NCI-H748 (cell line): Measurements from ENCODE around the gene SOX6.

Source experiments
- DNase-seq: peaks from one replicate; lab custom pipeline; 2025; ENCODE audit not compliant: unreplicated experiment; lab: John Stamatoyannopoulos, UW

The SOX6 gene

GRCh38 chr11:15970506-15971214 lies 385.7 kb downstream of the SOX6 start:
- no peak for DNase-seq

- no peak for DNase-seq
Measured at GRCh38 chr11:15969701-15970329, 386.5 kb downstream of the SOX6 start.

DNA sequence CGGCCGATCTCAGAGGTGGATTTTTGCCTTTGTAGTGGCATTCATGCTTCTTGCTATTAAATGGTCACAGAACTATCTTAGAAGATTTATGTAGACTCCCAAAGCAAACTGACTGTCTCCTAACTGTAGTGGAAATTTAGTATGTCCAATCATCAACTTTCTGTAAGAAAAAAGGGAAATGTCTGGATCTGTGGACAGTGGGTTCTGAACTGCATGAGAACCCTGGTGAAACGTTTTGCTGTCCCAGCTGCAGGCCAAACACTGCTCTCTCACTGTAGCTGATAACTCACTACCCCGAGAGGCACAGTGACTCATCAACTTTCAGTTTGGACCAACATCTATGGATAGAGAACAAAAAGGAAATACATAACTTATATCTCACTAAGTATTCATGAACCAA lies 387.1 kb downstream of the SOX6 start:
- peak; percentile 24 for DNase-seq

GRCh38 chr11:15968461-15969130 lies 387.8 kb downstream of the SOX6 start:
- DNase-seq = peak; percentile 27

DNA sequence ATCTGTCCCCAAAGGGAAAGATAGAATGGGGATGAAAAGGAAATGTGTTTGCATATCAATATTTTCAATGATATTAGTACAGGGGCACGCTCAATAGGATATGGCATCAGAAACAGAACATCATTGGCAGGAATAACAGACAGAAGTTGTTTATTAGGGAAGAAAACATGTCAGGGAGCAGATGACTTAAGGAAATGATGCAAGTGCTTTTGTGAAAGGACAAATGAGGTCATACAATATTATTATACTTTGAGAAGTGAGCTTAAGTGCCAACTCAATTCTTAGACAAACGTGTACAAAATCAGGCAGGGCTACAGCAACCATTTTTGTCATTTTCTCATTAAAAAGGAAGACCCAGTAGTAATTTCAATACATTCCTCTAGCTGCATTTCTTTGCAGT lies 388.4 kb downstream of the SOX6 start:
- peak; percentile 10 for DNase-seq

GRCh38 chr11:15967166-15967565 lies 389.2 kb downstream of the SOX6 start:
- DNase-seq = peak; percentile 93

DNA sequence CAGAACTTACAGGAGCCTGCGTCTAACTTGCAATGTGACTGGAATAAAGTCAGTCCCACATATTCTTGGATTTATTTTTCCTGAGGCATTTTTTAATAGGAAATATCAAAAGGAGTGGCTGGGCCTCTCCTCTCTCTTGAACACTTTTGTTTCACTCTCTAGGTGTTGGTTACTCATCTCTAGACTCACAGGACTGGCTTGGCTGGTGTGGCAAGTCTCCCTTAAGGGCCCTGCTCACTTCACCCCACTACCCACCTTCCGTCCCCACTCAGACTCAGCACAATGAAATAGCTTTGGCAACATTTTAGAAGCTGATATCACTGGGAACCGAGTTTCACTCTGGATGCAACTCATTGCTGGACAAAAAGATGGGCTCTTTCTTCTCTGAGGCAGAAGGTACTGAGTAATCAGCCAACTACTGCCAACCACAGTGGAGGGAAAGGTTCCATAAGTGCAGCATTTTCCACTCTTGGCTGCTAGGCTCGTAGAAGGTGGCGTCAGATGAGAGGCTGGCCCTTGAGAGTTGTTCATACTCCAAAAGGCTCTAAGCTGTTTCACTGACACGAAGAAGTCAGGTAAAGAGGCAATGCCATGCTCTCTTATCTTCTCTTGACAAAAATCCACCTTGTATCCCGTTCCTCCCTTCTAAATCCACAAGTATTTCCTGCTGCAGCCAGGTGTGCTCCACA lies 390.6 kb downstream of the SOX6 start:
- DNase-seq = no peak

GRCh38 chr11:15963266-15963665 lies 393.1 kb downstream of the SOX6 start:
- no peak for DNase-seq

DNA sequence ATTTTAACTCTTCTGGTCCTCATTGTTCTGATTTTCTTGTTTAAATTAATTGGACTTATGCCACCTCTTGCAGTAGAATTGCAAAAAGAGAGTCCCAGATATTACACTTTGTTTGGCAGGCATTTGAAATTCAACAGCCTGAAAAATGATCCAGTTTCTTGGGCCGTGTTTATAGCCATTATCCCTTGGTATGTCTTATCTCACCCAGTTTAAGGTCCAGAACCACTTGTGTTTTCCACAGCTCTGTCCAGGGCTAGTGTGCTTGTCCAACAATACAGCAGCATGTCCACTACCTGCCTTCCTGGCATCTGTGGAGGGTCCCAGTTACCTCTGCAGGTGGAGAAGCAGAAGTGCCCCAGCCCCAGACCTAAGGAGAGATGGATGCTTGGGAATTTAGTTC lies 397.4 kb downstream of the SOX6 start:
- DNase-seq = no peak

GRCh38 chr11:15957234-15957633 lies 399.1 kb downstream of the SOX6 start:
- DNase-seq = no peak

DNA sequence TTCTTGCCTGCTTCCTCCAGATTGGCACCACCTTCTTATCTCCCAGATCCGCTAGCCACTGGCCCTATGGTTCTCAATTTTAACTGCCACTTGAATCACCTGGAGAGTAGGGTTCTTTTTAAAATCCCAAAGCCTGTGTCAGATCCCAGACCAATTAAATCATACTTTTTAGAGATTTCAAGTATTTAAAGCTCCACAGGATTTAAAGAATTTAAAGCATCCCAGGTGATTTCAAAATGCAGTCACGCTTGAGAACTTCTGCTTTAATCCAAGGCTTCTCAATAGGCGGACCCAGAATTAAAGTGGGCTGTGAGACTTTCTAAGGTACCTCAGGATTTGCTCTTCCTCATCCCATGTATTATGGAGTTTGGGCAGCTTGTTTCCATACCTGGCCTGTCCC lies 400.0 kb downstream of the SOX6 start:
- no peak for DNase-seq

GRCh38 chr11:15955595-15955994 lies 400.8 kb downstream of the SOX6 start:
- DNase-seq = no peak

- DNase-seq = no peak
Measured at GRCh38 chr11:15947681-15948648, 408.4 kb downstream of the SOX6 start.

DNA sequence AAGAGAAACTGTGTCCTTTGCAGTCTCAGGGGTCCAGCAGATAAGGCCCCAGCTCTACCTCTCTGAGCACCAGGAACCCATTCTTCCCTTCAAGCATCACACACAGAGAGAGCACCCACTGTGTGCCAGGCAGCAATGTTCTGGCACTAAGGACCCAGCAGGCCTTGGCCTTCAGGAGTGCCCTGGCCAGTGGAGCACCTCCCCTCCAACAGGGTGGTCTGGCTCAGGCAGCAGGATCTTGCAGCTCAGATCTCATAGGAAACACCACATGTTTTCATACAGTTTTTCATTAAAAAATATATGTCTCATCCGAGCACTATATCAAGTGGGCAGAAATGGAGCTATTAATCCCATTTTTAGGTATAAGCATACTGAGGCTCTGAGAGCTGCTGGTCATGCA lies 410.6 kb downstream of the SOX6 start:
- DNase-seq = no peak

- no peak for DNase-seq
Measured at GRCh38 chr11:15944460-15944859, 411.9 kb downstream of the SOX6 start.

DNA sequence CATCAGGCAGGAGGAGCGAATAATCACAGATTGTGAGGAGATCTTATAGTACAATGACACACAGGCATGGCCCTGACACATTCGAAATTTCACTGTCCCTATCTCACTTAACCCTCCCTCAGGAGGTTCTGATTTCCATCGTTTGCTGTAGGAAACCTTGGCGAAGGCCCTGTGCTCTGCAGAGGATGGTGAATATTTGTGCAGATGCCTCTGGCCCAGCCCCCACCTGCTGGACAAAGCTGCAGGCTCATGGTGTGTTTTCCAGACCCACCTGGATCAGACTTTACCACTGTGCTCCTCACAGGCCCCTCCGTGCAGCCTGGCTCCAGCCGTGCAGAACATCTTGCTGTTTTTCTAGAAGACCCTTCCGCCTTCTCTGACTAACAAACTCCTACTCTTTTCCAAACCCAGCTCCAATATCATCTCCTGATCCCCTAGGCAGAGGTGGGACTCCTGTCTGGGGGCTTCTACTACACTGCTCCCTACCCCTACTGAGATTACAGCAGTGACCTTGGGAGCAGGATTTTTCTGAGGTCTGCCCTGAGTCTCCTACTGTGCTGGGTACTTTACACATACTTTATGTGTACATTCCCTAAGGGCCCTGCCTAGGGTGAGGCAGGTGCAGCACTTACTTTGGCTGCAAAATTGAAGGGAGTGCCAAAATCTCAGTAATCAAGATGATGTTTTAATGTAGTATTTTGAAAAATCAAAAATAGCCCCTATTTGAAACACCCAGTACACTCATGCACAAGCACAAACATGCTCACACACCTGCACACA lies 412.7 kb downstream of the SOX6 start:
- DNase-seq = peak; percentile 25

GRCh38 chr11:15942936-15943335 lies 413.4 kb downstream of the SOX6 start:
- DNase-seq = no peak

GRCh38 chr11:15942126-15942525 lies 414.2 kb downstream of the SOX6 start:
- DNase-seq = no peak

DNA sequence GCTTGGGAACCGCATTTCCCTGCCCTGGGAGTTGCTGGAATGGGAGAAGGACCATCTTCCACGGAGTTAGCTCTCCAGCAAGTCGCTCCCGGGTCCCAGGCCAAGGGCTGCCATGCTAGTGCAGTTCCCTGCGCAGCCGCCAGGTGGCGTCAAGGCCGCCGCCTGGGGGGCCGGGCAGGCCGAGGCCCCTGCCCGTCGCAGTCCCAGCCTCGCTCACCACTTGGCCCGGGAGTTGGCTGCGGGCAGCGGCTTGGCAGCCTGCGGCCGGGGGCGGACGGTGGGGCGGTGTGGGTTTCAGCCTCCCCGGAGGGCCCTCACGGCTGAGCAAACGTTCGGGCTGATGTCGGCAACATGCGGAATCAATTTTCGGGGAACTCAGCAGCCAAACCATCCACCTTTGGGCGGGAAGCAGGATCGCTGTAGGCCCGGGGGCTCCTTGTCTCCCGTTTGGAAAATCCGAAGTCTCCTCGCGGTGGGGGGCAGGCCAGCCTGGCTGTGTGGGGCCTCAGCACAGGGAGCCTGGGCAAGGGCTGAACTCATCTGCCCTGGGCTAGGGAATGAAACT lies 415.1 kb downstream of the SOX6 start:
- DNase-seq = no peak
